EH (cell line): ENCODE results near the gene BICD2.

ENCODE experiments used
- DNase-seq: peaks from one replicate; pipeline ENCODE4 v3.0.0-alpha.2; 2015; ENCODE audit warnings: low read depth

BICD2 gene

DNA sequence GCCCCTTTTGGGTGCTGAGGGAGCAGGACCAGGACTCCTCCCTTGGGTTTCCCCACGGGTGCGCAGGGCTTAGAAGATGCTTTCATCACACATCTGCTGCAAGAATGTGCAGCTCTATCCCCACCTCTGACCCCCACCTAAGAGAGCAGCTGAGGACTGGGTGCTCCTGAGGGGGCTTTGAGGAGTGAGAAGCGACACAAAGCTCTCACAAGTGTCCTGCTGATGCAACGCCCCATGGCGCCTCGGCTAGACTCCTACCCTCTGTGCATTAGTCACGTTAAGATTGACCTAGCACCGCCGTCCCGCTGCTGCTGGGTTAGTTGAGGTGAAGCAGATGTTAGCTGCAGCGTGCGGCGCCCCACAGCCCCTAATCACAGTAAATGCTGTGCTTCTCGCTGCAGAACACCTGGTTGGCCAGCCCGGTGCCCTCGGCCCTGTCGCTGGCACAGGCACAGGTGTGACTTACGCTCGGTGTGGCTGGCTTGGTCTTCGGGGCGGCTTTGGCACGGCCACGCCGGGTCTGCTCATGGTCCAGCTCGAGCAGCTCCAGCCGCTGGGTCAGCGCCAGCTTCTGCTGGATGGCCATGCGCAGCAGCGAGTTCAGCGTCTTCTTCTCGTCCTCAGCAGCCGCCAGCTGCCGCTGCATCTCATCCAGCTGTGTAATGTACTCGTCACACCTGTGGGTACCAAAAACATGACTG is 49.7 kb downstream of the BICD2 start:
- no peak for DNase-seq

GRCh38 chr9:92714016-92714415 is 50.6 kb downstream of the BICD2 start:
- no peak for DNase-seq

- no peak for DNase-seq
Measured at GRCh38 chr9:92713528-92713927, 51.1 kb downstream of the BICD2 start.

DNA sequence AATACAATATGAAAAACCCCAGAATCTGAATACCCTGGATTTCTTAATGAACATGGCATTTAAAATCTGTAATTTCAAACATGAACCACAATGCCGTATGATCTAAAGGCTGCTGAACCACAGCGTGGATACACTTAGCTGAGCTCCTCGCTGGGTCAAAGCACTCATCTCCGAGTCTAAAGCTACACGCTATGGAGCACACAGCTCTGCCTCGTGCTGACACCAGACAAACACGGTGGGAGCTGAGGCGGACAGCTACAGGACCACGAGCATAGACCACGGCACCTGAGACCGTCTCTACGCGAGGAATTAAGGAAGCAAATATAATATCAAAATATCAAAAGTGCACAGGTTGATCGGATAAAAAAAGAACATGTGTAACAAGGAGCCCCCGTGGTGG is 51.9 kb downstream of the BICD2 start:
- no peak for DNase-seq

GRCh38 chr9:92711844-92712243 is 52.8 kb downstream of the BICD2 start:
- DNase-seq = no peak

- no peak for DNase-seq
Measured at GRCh38 chr9:92711146-92711545, 53.5 kb downstream of the BICD2 start.

- DNase-seq = no peak
Measured at GRCh38 chr9:92710368-92710767, 54.3 kb downstream of the BICD2 start.

GRCh38 chr9:92709954-92710353 is 54.7 kb downstream of the BICD2 start:
- DNase-seq = no peak

DNA sequence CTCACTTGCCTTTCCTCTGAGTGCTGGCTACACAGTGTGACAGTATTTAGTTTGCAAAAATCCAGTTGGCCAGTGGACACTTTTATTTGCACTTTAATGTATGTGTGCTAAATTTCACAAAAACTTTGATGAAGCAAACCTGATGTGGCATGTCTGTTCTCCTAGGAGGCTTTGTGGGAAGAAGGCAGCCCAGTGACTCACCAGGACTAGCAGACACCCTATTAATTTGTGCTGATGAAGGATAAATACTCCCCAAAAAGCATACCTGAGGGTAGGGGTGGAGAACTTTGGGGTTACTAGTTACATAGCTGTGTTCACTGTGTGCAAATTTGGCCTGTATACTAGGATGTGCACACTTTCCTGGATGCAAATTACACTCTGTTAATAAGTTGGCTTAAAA is 55.4 kb downstream of the BICD2 start:
- peak; percentile 9 for DNase-seq

- no peak for DNase-seq
Measured at GRCh38 chr9:92707530-92707929, 57.1 kb downstream of the BICD2 start.

GRCh38 chr9:92706218-92706940 is 58.3 kb downstream of the BICD2 start:
- peak; percentile 29 for DNase-seq

DNA sequence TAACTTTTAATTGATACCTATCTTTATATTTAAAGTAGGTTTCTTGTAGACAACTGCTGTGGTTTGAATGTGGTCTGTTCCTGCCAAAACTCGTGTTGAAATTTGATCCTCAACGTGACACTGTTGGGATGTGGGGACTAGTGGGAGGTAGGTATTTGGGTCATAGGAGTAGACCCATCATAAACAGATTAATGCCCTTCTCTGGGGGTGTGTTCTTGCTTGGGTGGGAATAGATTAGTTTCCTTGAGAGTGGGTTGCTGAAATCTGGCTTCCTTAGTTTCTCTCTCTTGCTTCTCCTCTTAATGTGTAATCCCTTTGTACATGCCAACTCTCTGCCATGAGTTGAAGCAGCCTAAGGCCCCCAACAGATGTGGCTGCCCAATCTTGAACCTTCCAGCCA is 60.1 kb downstream of the BICD2 start:
- no peak for DNase-seq

- DNase-seq = peak; percentile 23
Measured at GRCh38 chr9:92696619-92697018, 68.0 kb downstream of the BICD2 start.

GRCh38 chr9:92686954-92687353 is 77.7 kb downstream of the BICD2 start:
- DNase-seq = peak; percentile 13

- no peak for DNase-seq
Measured at GRCh38 chr9:92685022-92685421, 79.6 kb downstream of the BICD2 start.

GRCh38 chr9:92682269-92682668 is 82.4 kb downstream of the BICD2 start:
- no peak for DNase-seq

DNA sequence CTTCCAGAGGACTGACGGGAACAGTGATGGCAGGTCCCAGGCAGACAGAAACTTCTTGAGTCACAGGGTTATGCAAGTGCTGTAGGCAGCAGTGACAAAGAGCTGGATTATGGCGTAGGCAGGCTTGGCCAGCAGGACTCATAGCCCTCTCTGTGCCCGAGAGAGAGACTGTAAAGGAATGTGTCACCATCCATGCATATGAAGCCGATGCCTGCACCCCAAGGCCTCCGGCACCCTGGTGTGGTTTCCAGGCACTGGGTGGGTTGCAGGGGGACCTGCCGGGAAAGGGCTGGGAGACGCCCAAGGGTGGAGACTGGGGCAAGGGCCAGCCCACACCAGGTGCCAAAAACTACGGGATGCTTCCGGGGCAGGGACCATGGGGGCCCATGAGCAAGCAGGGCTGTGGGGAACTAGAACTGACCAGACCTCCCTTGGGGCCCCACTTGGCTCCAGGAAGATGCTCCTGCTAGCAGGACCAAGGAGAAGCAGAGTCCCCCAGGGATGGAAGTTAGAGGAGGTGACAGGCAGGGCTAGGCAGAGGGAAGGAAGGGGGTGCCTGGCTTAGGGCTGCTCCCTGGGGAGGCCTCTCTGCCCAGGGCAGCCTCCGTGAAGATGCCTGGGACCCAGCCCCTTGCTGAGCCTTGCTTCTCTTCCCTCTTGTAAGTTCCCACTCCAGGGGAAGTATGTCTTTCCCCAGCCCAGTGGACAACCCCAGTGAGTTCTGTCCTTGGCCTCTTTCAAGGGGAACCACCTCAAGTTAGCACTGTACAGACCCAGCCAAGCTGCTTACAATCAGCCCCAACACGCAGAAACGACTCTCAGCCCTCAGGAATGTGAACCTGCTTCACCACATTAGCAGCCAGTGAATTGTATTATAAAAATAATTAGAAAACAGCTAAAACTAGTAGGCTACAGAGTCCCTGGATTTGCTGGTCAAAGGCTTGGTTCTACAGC is 84.2 kb downstream of the BICD2 start:
- peak; percentile 24 for DNase-seq

GRCh38 chr9:92679413-92680165 is 85.0 kb downstream of the BICD2 start:
- DNase-seq = no peak

DNA sequence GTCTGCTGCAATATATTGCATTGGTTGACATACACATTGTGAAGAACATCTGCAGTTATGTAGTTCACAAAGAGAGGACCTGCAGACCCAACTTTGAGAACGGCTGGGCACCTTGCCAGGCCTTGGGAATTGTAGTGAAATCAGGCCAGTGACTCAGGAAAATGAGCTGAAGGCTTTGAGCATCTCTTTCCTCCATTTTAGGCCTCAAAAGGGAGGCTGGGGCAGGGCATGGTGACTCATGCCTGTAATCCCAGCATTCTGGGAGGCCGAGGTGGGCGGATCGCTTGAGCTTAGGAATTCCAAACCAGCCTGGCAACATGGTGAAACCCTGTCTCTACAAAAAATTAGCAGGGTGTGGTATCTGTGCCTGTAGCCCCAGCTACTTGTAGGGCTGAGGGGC is 93.3 kb downstream of the BICD2 start:
- DNase-seq = peak; percentile 81

- DNase-seq = peak; percentile 99
Measured at GRCh38 chr9:92669890-92670708, 94.5 kb downstream of the BICD2 start, which contains the start of gene IPPK. IPPK (minus strand) TSS chr9:92670131; CDS start chr9:92669988, 143 bp downstream.

GRCh38 chr9:92669527-92669889 is 95.1 kb downstream of the BICD2 start:
- DNase-seq = no peak
